ENCODE results near the gene MYO3B.

DNA sequence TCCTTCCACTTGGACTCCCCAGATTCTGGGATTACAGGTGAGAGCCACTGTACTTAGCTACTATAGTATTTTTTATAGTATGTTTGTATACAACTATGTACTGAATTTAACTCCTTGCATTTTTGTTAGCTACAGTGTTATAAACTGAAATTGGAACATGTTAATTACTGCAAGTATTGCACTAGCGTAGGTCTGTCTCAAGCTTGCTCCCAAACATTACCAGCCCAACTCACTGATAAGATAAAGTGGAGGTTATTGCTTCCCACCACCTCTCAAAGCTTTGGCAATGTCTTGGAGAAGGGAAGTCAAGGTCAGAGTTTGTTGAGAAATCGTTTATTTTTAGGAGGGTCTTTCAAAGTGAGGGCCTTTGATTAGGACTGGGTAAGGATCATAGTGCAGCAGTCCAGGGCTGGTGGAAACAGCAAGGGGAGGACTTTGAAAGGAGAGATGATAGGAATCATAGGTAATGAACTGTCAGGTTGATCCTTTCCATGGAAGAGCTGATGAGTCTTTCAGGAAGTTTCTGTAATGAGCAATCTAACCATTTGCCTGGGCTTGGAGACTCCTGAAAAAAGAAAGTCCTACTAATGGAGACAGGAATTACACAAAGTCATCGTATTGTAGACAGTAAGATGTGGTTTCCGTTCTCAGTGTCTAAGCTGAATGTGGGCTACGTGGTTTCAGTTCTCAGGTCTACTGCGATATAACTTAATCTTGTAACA, 257.1 kb downstream of the MYO3B start:
- TF ChIP-seq MAX (IDR thresholded peaks at IDR 0.05) (no peak), NFIC (IDR thresholded peaks at IDR 0.05) (no peak), YY1 (IDR thresholded peaks at IDR 0.05; ENCODE audit: low read depth) (no peak), TAF1 (IDR thresholded peaks at IDR 0.05; ENCODE audit: low read depth) (no peak), TEAD4 (IDR thresholded peaks at IDR 0.05) (no peak), CREB1 (IDR thresholded peaks at IDR 0.05; ENCODE audit: low read depth) (no peak), EP300 (IDR thresholded peaks at IDR 0.05; ENCODE audit: borderline replicate concordance) (no peak), RAD21 (IDR thresholded peaks at IDR 0.05; ENCODE audit: low read depth) (no peak), TCF12 (IDR thresholded peaks at IDR 0.05; ENCODE audit: low read depth) (no peak), CEBPB (IDR thresholded peaks at IDR 0.05) (no peak), FOXM1 (IDR thresholded peaks at IDR 0.05; ENCODE audit: borderline replicate concordance, low read depth) (no peak)
- TF ChIP-seq, protein P1, sequence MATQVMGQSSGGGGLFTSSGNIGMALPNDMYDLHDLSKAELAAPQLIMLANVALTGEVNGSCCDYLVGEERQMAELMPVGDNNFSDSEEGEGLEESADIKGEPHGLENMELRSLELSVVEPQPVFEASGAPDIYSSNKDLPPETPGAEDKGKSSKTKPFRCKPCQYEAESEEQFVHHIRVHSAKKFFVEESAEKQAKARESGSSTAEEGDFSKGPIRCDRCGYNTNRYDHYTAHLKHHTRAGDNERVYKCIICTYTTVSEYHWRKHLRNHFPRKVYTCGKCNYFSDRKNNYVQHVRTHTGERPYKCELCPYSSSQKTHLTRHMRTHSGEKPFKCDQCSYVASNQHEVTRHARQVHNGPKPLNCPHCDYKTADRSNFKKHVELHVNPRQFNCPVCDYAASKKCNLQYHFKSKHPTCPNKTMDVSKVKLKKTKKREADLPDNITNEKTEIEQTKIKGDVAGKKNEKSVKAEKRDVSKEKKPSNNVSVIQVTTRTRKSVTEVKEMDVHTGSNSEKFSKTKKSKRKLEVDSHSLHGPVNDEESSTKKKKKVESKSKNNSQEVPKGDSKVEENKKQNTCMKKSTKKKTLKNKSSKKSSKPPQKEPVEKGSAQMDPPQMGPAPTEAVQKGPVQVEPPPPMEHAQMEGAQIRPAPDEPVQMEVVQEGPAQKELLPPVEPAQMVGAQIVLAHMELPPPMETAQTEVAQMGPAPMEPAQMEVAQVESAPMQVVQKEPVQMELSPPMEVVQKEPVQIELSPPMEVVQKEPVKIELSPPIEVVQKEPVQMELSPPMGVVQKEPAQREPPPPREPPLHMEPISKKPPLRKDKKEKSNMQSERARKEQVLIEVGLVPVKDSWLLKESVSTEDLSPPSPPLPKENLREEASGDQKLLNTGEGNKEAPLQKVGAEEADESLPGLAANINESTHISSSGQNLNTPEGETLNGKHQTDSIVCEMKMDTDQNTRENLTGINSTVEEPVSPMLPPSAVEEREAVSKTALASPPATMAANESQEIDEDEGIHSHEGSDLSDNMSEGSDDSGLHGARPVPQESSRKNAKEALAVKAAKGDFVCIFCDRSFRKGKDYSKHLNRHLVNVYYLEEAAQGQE (IDR thresholded peaks at IDR 0.05; ENCODE audit: low read depth): no peak
